A549 (cell line): ENCODE data around the gene ELMO3. TPM values are rescaled to one million over a fixed set of nuclear protein-coding genes. Genes with fewer than 3 reads are reported as not detected.

Experiments used
- ATAC-seq, 2 experiments: fragments of 200-7000 bp in 1 of 2; fragments of >200 bp in 1 of 2; cut with Nextera tagmentation in 1 of 2; cut with Tn5 transposase in 1 of 2; 3 replicates each; pipeline versions ENCODE4 v1.8.0 to v1.9.1; 2018 to 2020; ENCODE audit warnings: mild to moderate bottlenecking in 1 of 2, moderate library complexity in 1 of 2
- CTCF ChIA-PET: fragments of 300-600 bp; sonication (Branson Sonifier 250); formaldehyde crosslinking; extraction: SDS; loops from one replicate; lab custom pipeline; 2021; ENCODE audit warnings: antibody characterized with exemption, inconsistent platforms; lab: Yijun Ruan, JAX
- POLR2A ChIA-PET: fragments of 350-600 bp; formaldehyde crosslinking; extraction: SDS; loops from one replicate; lab custom pipeline; 2021; ENCODE audit warnings: antibody characterized with exemption, inconsistent platforms; lab: Yijun Ruan, JAX
- DNase-seq, 2 experiments: peaks; one replicate each; pipeline versions ENCODE4 v3.0.0 to v3.0.0-alpha.2; 2011 to 2016; ENCODE audit warnings: low read depth in 1 of 2, low spot score in 1 of 2
- FAIRE-seq: peaks from 2 replicates; lab custom pipeline; 2011; peaks lifted over from hg19 to GRCh38; lab: Jason Lieb, UNC
- H3K27ac ChIP-seq, 2 experiments: fragments of >200 bp; sonication (Bioruptor Twin); formaldehyde crosslinking; 3 replicates each; pipeline ENCODE4 v1.5.1; 2016 to 2017
- H3K4me1 ChIP-seq: fragments of >200 bp; sonication (Bioruptor Twin); formaldehyde crosslinking; 3 replicates; pipeline ENCODE4 v1.6.1; 2016
- H3K4me2 ChIP-seq: fragments of >200 bp; sonication (Bioruptor Twin); formaldehyde crosslinking; 3 replicates; pipeline ENCODE4 v1.6.1; 2016
- H3K4me3 ChIP-seq: fragments of >200 bp; sonication (Bioruptor Twin); formaldehyde crosslinking; 3 replicates; pipeline ENCODE4 v1.5.1; 2016
- H3K9me3 ChIP-seq: fragments of >200 bp; sonication (Bioruptor Twin); formaldehyde crosslinking; 3 replicates; pipeline ENCODE4 v1.6.1; 2016
- CBX8 ChIP-seq: fragments of 200-600 bp; sonication (generic); IDR thresholded peaks from 2 replicates; pipeline ENCODE4 v1.6.1; 2016
- CHD2 ChIP-seq: fragments of 150-350 bp; IDR thresholded peaks from 2 replicates; pipeline ENCODE4 v1.6.1; 2014; ENCODE audit warnings: low read length; ENCODE audit not compliant: partially characterized antibody
- CHD4 ChIP-seq: fragments of 200-600 bp; sonication (generic); IDR thresholded peaks from 2 replicates; pipeline ENCODE4 v1.6.1; 2016; ENCODE audit warnings: antibody characterized with exemption, mild to moderate bottlenecking, borderline replicate concordance
- EHMT2 ChIP-seq: fragments of 200-600 bp; sonication (generic); IDR thresholded peaks from 2 replicates; pipeline ENCODE4 v1.6.1; 2016; ENCODE audit warnings: antibody characterized with exemption, low read depth, mild to moderate bottlenecking, moderate library complexity
- EP300 ChIP-seq, 2 experiments: fragments of >200 bp; sonication (Bioruptor Twin); formaldehyde crosslinking; IDR thresholded peaks; 2 replicates in 1 of 2; 3 replicates in 1 of 2; pipeline ENCODE4 v1.6.1; 2016 to 2017
- FOSL2 ChIP-seq, 2 experiments: fragments of 450-650 bp in 1 of 2; fragments of >200 bp in 1 of 2; sonication (Bioruptor Twin) in 1 of 2; formaldehyde crosslinking; IDR thresholded peaks; 2 replicates each; pipeline versions ENCODE4 v1.5.0 to v1.6.1; 2016 to 2020; ENCODE audit warnings: mild to moderate bottlenecking in 1 of 2, moderate library complexity in 1 of 2
- GATA3 ChIP-seq: IDR thresholded peaks from 2 replicates; pipeline ENCODE4 v1.6.1; 2012; ENCODE audit warnings: borderline replicate concordance
- HEYL ChIP-seq: fragments of 250-450 bp; sonication (Bioruptor Pico); IDR thresholded peaks from 2 replicates; pipeline ENCODE4 v1.8.0; 2021; ENCODE audit warnings: mild to moderate bottlenecking, moderate library complexity
- HOXA7 ChIP-seq: fragments of 250-450 bp; sonication (Bioruptor Pico); IDR thresholded peaks from 2 replicates; pipeline ENCODE4 v1.5.0; 2020; ENCODE audit warnings: mild to moderate bottlenecking, moderate library complexity
- HOXB13 ChIP-seq: fragments of 250-450 bp; sonication (Bioruptor Pico); IDR thresholded peaks from 2 replicates; pipeline ENCODE4 v1.5.0; 2020; ENCODE audit warnings: low read depth, mild to moderate bottlenecking, moderate library complexity
- HOXB5 ChIP-seq: fragments of 250-450 bp; sonication (Bioruptor Pico); IDR thresholded peaks from 2 replicates; pipeline ENCODE4 v1.5.0; 2020; ENCODE audit warnings: mild to moderate bottlenecking, moderate library complexity
- NR3C1 ChIP-seq: fragments of >200 bp; sonication (Bioruptor Twin); formaldehyde crosslinking; IDR thresholded peaks from 3 replicates; pipeline ENCODE4 v1.6.1; 2017
- POLR2AphosphoS2 ChIP-seq: conservative IDR thresholded peaks from 2 replicates; pipeline ENCODE4 v1.6.1; 2012; ENCODE audit warnings: low read length, improper control_type of control experiment, inconsistent platforms
- RNF2 ChIP-seq: fragments of 200-600 bp; sonication (generic); IDR thresholded peaks from 2 replicates; pipeline ENCODE4 v1.6.1; 2016; ENCODE audit warnings: low read depth, mild to moderate bottlenecking, antibody characterized with exemption, moderate library complexity, borderline replicate concordance
- ZC3H11A ChIP-seq: fragments of 450-650 bp; IDR thresholded peaks from 2 replicates; pipeline ENCODE4 v1.6.1; 2014; ENCODE audit warnings: antibody characterized with exemption, mild to moderate bottlenecking
- ZFP36 ChIP-seq: fragments of 450-650 bp; IDR thresholded peaks from 2 replicates; pipeline ENCODE4 v1.6.1; 2014; ENCODE audit warnings: borderline replicate concordance; ENCODE audit not compliant: partially characterized antibody
- ZSCAN20 ChIP-seq: fragments of 250-450 bp; sonication (Bioruptor Pico); IDR thresholded peaks from 2 replicates; pipeline ENCODE4 v1.8.0; 2022; ENCODE audit warnings: mild to moderate bottlenecking, moderate library complexity
- WGBS: methylation state at CpG from one replicate; pipeline ENCODE4 v1.1.6; 2017; ENCODE audit errors: missing lambda C conversion rate; 5-methylcytosine and 5-hydroxymethylcytosine counted together
- polyA plus RNA-seq, 4 experiments: library from polyadenylated mRNA; depleted of rRNA in 3 of 4; stranded (reverse); fragments of >200 nt; fragmentation: RNase III in 1 of 4; extraction: RNeasy Plus Mini Kit Qiagen cat#74134 plus additional on column Dnase treatment in 1 of 4; gene quantifications; 2 replicates in 3 of 4; 3 replicates in 1 of 4; pipeline ENCODE4 v1.2.3, GENCODE V29; 2011 to 2017
- TF ChIP-seq, protein P1 (sequence below): fragments of 200-600 bp; sonication (generic); IDR thresholded peaks from 2 replicates; pipeline ENCODE4 v1.6.1; 2016; ENCODE audit warnings: antibody characterized with exemption, mild to moderate bottlenecking, moderate library complexity
- TF ChIP-seq, protein P2 (sequence below): fragments of 250-450 bp; sonication (Bioruptor Pico); IDR thresholded peaks from 2 replicates; pipeline ENCODE4 v1.5.0; 2021; ENCODE audit warnings: mild to moderate bottlenecking, moderate library complexity, borderline replicate concordance
- TF ChIP-seq, protein P3 (sequence below): fragments of >200 bp; sonication (Bioruptor Twin); formaldehyde crosslinking; IDR thresholded peaks from 3 replicates; pipeline ENCODE4 v1.5.1; 2016

Gene ELMO3
- polyA plus RNA-seq, 2 of the 4 experiments (the other 2 are of a cell fraction), result 0.62 to 1.4 TPM

DNA sequence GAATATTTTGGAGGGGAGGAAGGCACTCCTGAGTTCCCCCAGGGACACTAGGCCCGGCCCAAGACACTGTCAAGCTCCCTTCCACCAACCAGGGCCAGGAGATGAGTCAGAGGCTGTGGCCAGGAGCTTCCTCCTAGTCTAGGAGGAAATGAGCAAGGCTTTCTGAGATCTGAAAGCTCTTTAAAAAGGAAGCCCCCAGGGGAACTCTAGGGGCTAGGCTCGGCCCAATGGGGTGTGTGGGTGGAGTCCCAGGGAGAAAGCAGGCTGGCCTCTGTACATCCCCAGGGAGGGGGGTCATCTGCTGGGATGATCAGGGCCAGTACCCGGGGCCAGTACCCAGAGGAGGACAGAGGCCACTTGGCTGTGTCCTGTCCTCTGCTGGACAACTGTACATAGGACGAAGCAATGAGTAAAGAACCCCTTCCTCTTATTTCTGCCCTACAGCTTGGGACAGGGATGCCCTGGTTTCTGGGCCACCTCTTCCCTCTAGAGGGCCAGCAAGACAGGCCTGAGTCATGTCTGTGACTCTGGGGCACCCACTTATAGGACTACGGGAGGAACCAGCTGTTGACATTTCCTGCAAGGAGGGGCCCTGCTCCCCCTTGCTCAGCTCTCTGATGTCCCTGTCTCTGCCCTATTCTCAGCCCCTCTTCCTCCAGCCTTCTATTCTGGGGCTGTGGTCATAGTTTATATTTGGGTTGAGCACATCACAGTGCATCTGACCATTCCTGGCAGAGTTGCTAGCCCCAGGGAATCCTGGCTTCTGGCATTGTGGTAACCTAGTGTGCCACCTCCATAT is 45.7 kb downstream of the ELMO3 start:
- Histone ChIP-seq H3K4me3 (peak overlapping the region; percentile 74; the same call in 1 of the 3 replicates), H3K4me2 (peak overlapping the region; percentile 97), H3K4me1 (peaks cover 72% of the 10 kb centered on the region), H3K27ac (peak overlapping the region; percentile 91 to 98), H3K9me3 (no peaks in the 10 kb centered on the region)
- peak; percentile 23 to 41 for ATAC-seq
- no peak for FAIRE-seq
- CTCF ChIA-PET, result interaction anchor here (0.6 to 9.7 kb wide), 15 partner anchors 11 to 266 kb away, joined by 3 to 138 read pairs (median 4); partner anchors contain the start of gene TMEM208
- DNase-seq, result peak; percentile 80 to 82
- 7% methylated on average over 5 of the region's 5 CpGs for WGBS
- TF ChIP-seq FOSL2 (IDR thresholded peaks at IDR 0.05), result no peak
- peak; percentile 64; the same call in 1 of the 2 replicates for TF ChIP-seq FOSL2 (CRISPR knock-in tag; IDR thresholded peaks at IDR 0.05)
- TF ChIP-seq ZSCAN20 (CRISPR knock-in tag), result no peak
- POLR2A ChIA-PET, result interaction anchor here (1.0 to 2.0 kb wide), 3 partner anchors 17 to 71 kb away, joined by 3 to 12 read pairs (median 3); partner anchors contain the start of gene TMEM208

DNA sequence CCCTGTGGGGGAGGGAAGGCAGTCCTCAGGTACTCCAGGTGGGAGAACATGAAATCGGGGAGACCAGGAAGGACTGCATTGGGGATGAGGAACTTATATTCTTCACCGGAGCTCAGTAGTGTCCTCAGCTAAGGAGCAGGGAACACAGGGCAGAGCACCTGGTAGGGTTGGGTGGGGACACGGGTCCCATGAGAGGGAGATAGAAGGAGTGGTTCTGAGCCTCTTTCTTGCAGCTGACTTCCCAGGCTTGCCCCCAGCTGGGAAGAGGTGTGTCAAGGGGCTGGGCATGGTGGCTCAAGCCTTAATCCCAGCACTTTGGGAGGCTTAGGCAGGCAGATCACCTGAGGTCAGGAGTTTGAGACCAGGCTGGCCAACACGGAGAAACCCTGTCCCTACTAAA is 46.3 kb downstream of the ELMO3 start:
- H3K27ac ChIP-seq, result peak overlapping the region; percentile 91 to 98
- no peak for FAIRE-seq
- ChIA-PET POLR2A (interaction anchor here (2.0 kb wide), 2 partner anchors 18 to 21 kb away, joined by 6 to 12 read pairs; partner anchors contain the start of gene TMEM208), CTCF (interaction anchor here (0.9 to 9.7 kb wide), 9 partner anchors 12 to 196 kb away, joined by 3 to 138 read pairs (median 5); partner anchors contain the start of gene TMEM208)
- H3K4me1 ChIP-seq, result peaks cover 70% of the 10 kb centered on the region
- no peaks in the 10 kb centered on the region for H3K9me3 ChIP-seq
- no peak for TF ChIP-seq HOXB5 (CRISPR knock-in tag)
- no peak for TF ChIP-seq ZC3H11A
- no peak for TF ChIP-seq ZFP36
- no peak for TF ChIP-seq RNF2
- no peak for TF ChIP-seq HOXA7
- no peak for TF ChIP-seq CBX8
- no peak for TF ChIP-seq CHD2
- no peak for TF ChIP-seq POLR2AphosphoS2
- TF ChIP-seq HEYL (CRISPR knock-in tag), result no peak
- TF ChIP-seq, protein P1, sequence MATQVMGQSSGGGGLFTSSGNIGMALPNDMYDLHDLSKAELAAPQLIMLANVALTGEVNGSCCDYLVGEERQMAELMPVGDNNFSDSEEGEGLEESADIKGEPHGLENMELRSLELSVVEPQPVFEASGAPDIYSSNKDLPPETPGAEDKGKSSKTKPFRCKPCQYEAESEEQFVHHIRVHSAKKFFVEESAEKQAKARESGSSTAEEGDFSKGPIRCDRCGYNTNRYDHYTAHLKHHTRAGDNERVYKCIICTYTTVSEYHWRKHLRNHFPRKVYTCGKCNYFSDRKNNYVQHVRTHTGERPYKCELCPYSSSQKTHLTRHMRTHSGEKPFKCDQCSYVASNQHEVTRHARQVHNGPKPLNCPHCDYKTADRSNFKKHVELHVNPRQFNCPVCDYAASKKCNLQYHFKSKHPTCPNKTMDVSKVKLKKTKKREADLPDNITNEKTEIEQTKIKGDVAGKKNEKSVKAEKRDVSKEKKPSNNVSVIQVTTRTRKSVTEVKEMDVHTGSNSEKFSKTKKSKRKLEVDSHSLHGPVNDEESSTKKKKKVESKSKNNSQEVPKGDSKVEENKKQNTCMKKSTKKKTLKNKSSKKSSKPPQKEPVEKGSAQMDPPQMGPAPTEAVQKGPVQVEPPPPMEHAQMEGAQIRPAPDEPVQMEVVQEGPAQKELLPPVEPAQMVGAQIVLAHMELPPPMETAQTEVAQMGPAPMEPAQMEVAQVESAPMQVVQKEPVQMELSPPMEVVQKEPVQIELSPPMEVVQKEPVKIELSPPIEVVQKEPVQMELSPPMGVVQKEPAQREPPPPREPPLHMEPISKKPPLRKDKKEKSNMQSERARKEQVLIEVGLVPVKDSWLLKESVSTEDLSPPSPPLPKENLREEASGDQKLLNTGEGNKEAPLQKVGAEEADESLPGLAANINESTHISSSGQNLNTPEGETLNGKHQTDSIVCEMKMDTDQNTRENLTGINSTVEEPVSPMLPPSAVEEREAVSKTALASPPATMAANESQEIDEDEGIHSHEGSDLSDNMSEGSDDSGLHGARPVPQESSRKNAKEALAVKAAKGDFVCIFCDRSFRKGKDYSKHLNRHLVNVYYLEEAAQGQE, result no peak
- no peak for TF ChIP-seq EP300 (IDR thresholded peaks at IDR 0.05)
- TF ChIP-seq, protein P2, sequence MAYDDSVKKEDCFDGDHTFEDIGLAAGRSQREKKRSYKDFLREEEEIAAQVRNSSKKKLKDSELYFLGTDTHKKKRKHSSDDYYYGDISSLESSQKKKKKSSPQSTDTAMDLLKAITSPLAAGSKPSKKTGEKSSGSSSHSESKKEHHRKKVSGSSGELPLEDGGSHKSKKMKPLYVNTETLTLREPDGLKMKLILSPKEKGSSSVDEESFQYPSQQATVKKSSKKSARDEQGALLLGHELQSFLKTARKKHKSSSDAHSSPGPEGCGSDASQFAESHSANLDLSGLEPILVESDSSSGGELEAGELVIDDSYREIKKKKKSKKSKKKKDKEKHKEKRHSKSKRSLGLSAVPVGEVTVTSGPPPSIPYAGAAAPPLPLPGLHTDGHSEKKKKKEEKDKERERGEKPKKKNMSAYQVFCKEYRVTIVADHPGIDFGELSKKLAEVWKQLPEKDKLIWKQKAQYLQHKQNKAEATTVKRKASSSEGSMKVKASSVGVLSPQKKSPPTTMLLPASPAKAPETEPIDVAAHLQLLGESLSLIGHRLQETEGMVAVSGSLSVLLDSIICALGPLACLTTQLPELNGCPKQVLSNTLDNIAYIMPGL (CRISPR knock-in tag), result no peak
- no peak for TF ChIP-seq CHD4
- TF ChIP-seq, protein P3, sequence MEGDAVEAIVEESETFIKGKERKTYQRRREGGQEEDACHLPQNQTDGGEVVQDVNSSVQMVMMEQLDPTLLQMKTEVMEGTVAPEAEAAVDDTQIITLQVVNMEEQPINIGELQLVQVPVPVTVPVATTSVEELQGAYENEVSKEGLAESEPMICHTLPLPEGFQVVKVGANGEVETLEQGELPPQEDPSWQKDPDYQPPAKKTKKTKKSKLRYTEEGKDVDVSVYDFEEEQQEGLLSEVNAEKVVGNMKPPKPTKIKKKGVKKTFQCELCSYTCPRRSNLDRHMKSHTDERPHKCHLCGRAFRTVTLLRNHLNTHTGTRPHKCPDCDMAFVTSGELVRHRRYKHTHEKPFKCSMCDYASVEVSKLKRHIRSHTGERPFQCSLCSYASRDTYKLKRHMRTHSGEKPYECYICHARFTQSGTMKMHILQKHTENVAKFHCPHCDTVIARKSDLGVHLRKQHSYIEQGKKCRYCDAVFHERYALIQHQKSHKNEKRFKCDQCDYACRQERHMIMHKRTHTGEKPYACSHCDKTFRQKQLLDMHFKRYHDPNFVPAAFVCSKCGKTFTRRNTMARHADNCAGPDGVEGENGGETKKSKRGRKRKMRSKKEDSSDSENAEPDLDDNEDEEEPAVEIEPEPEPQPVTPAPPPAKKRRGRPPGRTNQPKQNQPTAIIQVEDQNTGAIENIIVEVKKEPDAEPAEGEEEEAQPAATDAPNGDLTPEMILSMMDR, result no peak
- TF ChIP-seq HOXB13 (CRISPR knock-in tag), result no peak
- TF ChIP-seq GATA3, result no peak
- no peak for TF ChIP-seq EHMT2
- no peak for TF ChIP-seq NR3C1
- peak overlapping the region; percentile 74; the same call in 2 of the 3 replicates for H3K4me3 ChIP-seq
- WGBS, result 77% methylated on average over 4 of the region's 4 CpGs
- ATAC-seq, result no peak
- DNase-seq, result no peak
- peak overlapping the region; percentile 97 for H3K4me2 ChIP-seq
